Keratinocyte (primary cell): ENCODE measurements around the gene LY6G6C.

ENCODE experiments used
- EZH2 ChIP-seq: IDR thresholded peaks from one replicate; pipeline ENCODE4 v1.6.1; 2012; ENCODE audit warnings: inconsistent platforms, mild to moderate bottlenecking, low read length, moderate library complexity
- TF ChIP-seq, protein P1 (sequence below), 3 experiments: IDR thresholded peaks in 1 of 3; conservative IDR thresholded peaks in 1 of 3; optimal IDR thresholded peaks in 1 of 3; 2 replicates in 2 of 3; 3 replicates in 1 of 3; pipeline versions ENCODE3 to v1.5.1; 2011; ENCODE audit warnings: low read length in 3 of 3, mild to moderate bottlenecking in 3 of 3, moderate library complexity in 2 of 3, control low read depth in 1 of 3, inconsistent platforms in 1 of 3; ENCODE audit not compliant: insufficient read depth in 2 of 3; ENCODE audit errors: extremely low read depth in 1 of 3

DNA sequence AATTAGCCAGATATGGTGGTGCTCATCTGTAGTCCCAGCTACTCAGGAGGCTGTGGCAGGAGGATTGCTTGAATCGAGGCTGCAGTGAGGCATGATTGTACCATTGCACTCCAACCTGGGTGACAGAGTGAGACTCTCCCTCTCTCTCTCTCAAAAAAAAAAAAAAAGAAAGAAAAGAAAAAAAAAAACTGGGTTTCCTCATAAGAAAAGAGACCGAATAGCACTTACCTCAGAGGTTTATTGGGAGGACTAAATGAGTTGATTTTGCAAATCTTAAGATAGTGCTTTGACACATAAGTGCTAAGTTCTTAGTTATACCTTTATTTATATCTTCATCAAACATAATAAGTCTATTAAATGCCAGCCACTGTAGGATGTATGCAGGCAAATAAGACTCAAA is 49.3 kb upstream of the LY6G6C start:
- TF ChIP-seq, protein P1, sequence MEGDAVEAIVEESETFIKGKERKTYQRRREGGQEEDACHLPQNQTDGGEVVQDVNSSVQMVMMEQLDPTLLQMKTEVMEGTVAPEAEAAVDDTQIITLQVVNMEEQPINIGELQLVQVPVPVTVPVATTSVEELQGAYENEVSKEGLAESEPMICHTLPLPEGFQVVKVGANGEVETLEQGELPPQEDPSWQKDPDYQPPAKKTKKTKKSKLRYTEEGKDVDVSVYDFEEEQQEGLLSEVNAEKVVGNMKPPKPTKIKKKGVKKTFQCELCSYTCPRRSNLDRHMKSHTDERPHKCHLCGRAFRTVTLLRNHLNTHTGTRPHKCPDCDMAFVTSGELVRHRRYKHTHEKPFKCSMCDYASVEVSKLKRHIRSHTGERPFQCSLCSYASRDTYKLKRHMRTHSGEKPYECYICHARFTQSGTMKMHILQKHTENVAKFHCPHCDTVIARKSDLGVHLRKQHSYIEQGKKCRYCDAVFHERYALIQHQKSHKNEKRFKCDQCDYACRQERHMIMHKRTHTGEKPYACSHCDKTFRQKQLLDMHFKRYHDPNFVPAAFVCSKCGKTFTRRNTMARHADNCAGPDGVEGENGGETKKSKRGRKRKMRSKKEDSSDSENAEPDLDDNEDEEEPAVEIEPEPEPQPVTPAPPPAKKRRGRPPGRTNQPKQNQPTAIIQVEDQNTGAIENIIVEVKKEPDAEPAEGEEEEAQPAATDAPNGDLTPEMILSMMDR (optimal IDR thresholded peaks at IDR 0.05 in 1 of 3, IDR thresholded peaks at IDR 0.05 in 1 of 3, conservative IDR thresholded peaks at IDR 0.05 in 1 of 3; ENCODE audit: extremely low read depth in 1 of 3, insufficient read depth in 2 of 3, low read length in 3 of 3) = no peak
- no peak for TF ChIP-seq EZH2
